HCT116 (cell line): Measurements from ENCODE around the gene GASK1A. TPM values are rescaled to one million over a fixed set of nuclear protein-coding genes. Genes with fewer than 3 reads are reported as not detected.

Experiments used
- ATAC-seq: fragments of 200-7000 bp; cut with Tn5 transposase; 2 replicates; pipeline ENCODE4 v1.9.1; 2020; ENCODE audit warnings: mild to moderate bottlenecking, moderate library complexity
- BruUV-seq: library from RNA; stranded (reverse); fragments of 400-500 nt; replicated peaks from 2 replicates; lab custom pipeline; 2021; lab: Mats Ljungman, UMichigan
- CTCF ChIA-PET: fragments of 300-600 bp; sonication (Branson Sonifier 250); formaldehyde crosslinking; loops from one replicate; lab custom pipeline; 2021; ENCODE audit warnings: antibody characterized with exemption; lab: Charles Lee
- POLR2A ChIA-PET: fragments of 300-600, 350-600 bp; sonication (Branson Sonifier 250); formaldehyde crosslinking; loops from one replicate; lab custom pipeline; 2021; ENCODE audit warnings: antibody characterized with exemption; lab: Charles Lee
- RAD21 ChIA-PET, 2 experiments: fragments of 300-600 bp; sonication (Branson Sonifier 250); formaldehyde crosslinking; loops; one replicate each; lab custom pipeline; 2023; ENCODE audit warnings: low total read pairs in 2 of 2; ENCODE audit not compliant: uncharacterized antibody in 2 of 2, unreplicated experiment in 2 of 2, low non-redundant PET in 1 of 2; lab: Charles Lee
- DNase-seq: peaks from one replicate; pipeline ENCODE4 v3.0.0-alpha.2; 2010; ENCODE audit warnings: low read depth, low spot score
- H2AFZ ChIP-seq: fragments of 200-600 bp; shearing (Covaris generic), sonication (generic); 2 replicates; pipeline ENCODE4 v1.6.1; 2017; ENCODE audit warnings: low read depth, mixed run types, mixed read lengths, antibody characterized with exemption, low read length; ENCODE audit not compliant: poor library complexity, severe bottlenecking
- H3K27ac ChIP-seq: 2 replicates; pipeline ENCODE4 v1.5.1; 2012; ENCODE audit warnings: low read depth, low read length
- H3K27me3 ChIP-seq: fragments of 200-600 bp; sonication (generic); 2 replicates; pipeline ENCODE4 v1.6.1; 2016; ENCODE audit warnings: mixed run types, low read length, mixed read lengths; ENCODE audit not compliant: insufficient read depth
- H3K36me3 ChIP-seq, 2 experiments: fragments of 200-500 bp in 1 of 2; fragments of 200-600 bp in 1 of 2; sonication (Bioruptor generic) in 1 of 2; sonication (generic) in 1 of 2; 2 replicates each; pipeline versions ENCODE4 v1.5.1 to v1.6.1; 2014 to 2016; ENCODE audit warnings: low read length in 2 of 2, inconsistent platforms in 1 of 2, mixed read lengths in 1 of 2, mixed run types in 1 of 2; ENCODE audit not compliant: insufficient read depth in 2 of 2, control insufficient read depth in 1 of 2
- H3K4me1 ChIP-seq, 2 experiments: fragments of 200-600 bp in 1 of 2; sonication (generic) in 1 of 2; 2 replicates each; pipeline versions ENCODE4 v1.5.1 to v1.6.1; 2012 to 2017; ENCODE audit warnings: low read length in 2 of 2, inconsistent platforms in 1 of 2, mild to moderate bottlenecking in 1 of 2, mixed read lengths in 1 of 2, mixed run types in 1 of 2, moderate library complexity in 1 of 2; ENCODE audit not compliant: insufficient read depth in 2 of 2, control insufficient read depth in 1 of 2
- H3K4me2 ChIP-seq: fragments of 200-600 bp; sonication (generic); 2 replicates; pipeline ENCODE4 v1.6.1; 2017; ENCODE audit warnings: mixed run types, low read length, mixed read lengths
- H3K4me3 ChIP-seq, 2 experiments: fragments of 200-600 bp in 1 of 2; sonication (generic) in 1 of 2; replicated peaks in 1 of 2; 2 replicates each; pipeline ENCODE4 v1.5.1; 2011 to 2016; ENCODE audit warnings: low read length in 2 of 2, control low read depth in 1 of 2, low read depth in 1 of 2, mild to moderate bottlenecking in 1 of 2, mixed read lengths in 1 of 2, mixed run types in 1 of 2
- H3K79me2 ChIP-seq: fragments of 200-600 bp; sonication (generic); 2 replicates; pipeline ENCODE4 v1.6.1; 2017; ENCODE audit warnings: mild to moderate bottlenecking, mixed run types, low read length, moderate library complexity, mixed read lengths; ENCODE audit not compliant: insufficient read depth
- H3K9ac ChIP-seq: fragments of 200-600 bp; sonication (generic); 2 replicates; pipeline ENCODE4 v1.6.1; 2016; ENCODE audit warnings: low read length, mixed read lengths
- H3K9me2 ChIP-seq: fragments of 200-600 bp; sonication (generic), shearing (Covaris generic); 2 replicates; pipeline ENCODE4 v1.6.1; 2017; ENCODE audit warnings: mixed run types, mild to moderate bottlenecking, moderate library complexity; ENCODE audit not compliant: insufficient read depth
- H3K9me3 ChIP-seq, 2 experiments: fragments of 200-500 bp in 1 of 2; fragments of 200-600 bp in 1 of 2; sonication (Bioruptor generic) in 1 of 2; sonication (generic) in 1 of 2; 2 replicates each; pipeline ENCODE4 v1.6.1; 2014 to 2017; ENCODE audit warnings: low read length in 2 of 2, mixed read lengths in 2 of 2, inconsistent platforms in 1 of 2, low read depth in 1 of 2, mild to moderate bottlenecking in 1 of 2, mixed run types in 1 of 2, moderate library complexity in 1 of 2; ENCODE audit not compliant: control insufficient read depth in 1 of 2, insufficient read depth in 1 of 2
- H4K20me1 ChIP-seq: fragments of 200-600 bp; sonication (generic), shearing (Covaris generic); 2 replicates; pipeline ENCODE4 v1.6.1; 2017; ENCODE audit warnings: mixed run types, mild to moderate bottlenecking, moderate library complexity; ENCODE audit not compliant: insufficient read depth
- CEBPB ChIP-seq: IDR thresholded peaks from 2 replicates; pipeline ENCODE4 v1.6.1; 2012; ENCODE audit warnings: low read depth
- EGR1 ChIP-seq: IDR thresholded peaks from 2 replicates; pipeline ENCODE4 v1.6.1; 2012; ENCODE audit warnings: low read depth
- ELF1 ChIP-seq: IDR thresholded peaks from 2 replicates; pipeline ENCODE4 v1.6.1; 2012; ENCODE audit warnings: low read depth, borderline replicate concordance
- EZH2 ChIP-seq: fragments of 200-600 bp; sonication (generic); IDR thresholded peaks from 2 replicates; pipeline ENCODE4 v1.6.1; 2017; ENCODE audit warnings: antibody characterized with exemption, mixed run types
- EZH2phosphoT487 ChIP-seq: fragments of 200-600 bp; IDR thresholded peaks from 2 replicates; pipeline ENCODE4 v1.6.1; 2018; ENCODE audit warnings: antibody characterized with exemption, borderline replicate concordance
- FOSL1 ChIP-seq: IDR thresholded peaks from 2 replicates; pipeline ENCODE4 v1.6.1; 2012; ENCODE audit warnings: low read depth
- JUND ChIP-seq: IDR thresholded peaks from 2 replicates; pipeline ENCODE4 v1.6.1; 2012
- POLR2A ChIP-seq: IDR thresholded peaks from 2 replicates; pipeline ENCODE4 v1.7.0; 2011; ENCODE audit warnings: borderline replicate concordance; ENCODE audit not compliant: insufficient read depth, insufficient read length; ENCODE audit errors: extremely low read depth
- SIN3A ChIP-seq: IDR thresholded peaks from 2 replicates; pipeline ENCODE4 v1.6.1; 2012; ENCODE audit warnings: low read depth
- SP1 ChIP-seq: IDR thresholded peaks from 2 replicates; pipeline ENCODE4 v1.6.1; 2012; ENCODE audit warnings: low read depth
- intact Hi-C: fragments of 100-400 bp; cut with micrococcal nuclease; formaldehyde crosslinking; loops from 2 replicates; pipeline ENCODE4 v1.10.0; 2022
- total RNA-seq: library from RNA; stranded (reverse); gene quantifications from one replicate; pipeline ENCODE4 v1.2.1, GENCODE V29; 2021; ENCODE audit not compliant: unreplicated experiment
- TF ChIP-seq, protein P1 (sequence below), 3 experiments: fragments of 200-600 bp in 1 of 3; sonication (generic) in 1 of 3; IDR thresholded peaks in 2 of 3; conservative IDR thresholded peaks in 1 of 3; 2 replicates each; pipeline ENCODE4 v1.5.1; 2012 to 2017; ENCODE audit warnings: low read depth in 2 of 3, low read length in 2 of 3, antibody characterized with exemption in 1 of 3, borderline replicate concordance in 1 of 3, control low read depth in 1 of 3, mild to moderate bottlenecking in 1 of 3, mixed read lengths in 1 of 3, mixed run types in 1 of 3, moderate library complexity in 1 of 3; ENCODE audit not compliant: insufficient read depth in 1 of 3
- TF ChIP-seq, protein P2 (sequence below): IDR thresholded peaks from 2 replicates; pipeline ENCODE4 v1.6.1; 2012
- TF ChIP-seq, protein P3 (sequence below): IDR thresholded peaks from 2 replicates; pipeline ENCODE4 v1.6.1; 2012

The GASK1A gene
- total RNA-seq, 1 experiment from 2014 or later: 1.0 TPM

DNA sequence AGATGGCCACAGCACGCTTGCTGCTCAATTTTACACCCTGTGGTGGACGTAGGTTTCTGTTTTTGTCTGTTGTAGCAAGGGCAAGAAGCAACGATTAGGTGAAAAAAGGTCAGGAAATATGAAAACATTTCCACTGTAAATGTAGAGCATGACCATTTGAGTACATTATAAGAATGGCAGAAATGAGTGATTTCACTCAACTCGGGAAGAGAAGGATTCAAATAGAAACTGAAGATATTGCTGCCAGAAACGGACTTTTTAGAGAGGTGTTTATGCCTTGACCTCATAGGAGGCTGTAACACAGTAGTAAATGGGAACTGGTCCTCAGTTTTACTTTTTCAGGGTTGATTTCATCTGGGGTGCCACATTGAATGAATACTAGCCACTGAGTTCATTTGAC, 33.1 kb upstream of the GASK1A start:
- Histone ChIP-seq H3K9me2 (no peaks in the 10 kb centered on the region), H3K9me3 (no peaks in the 10 kb centered on the region), H3K4me2 (no peak overlapping the region), H3K36me3 (no peaks in the 10 kb centered on the region), H3K27ac (no peak overlapping the region), H3K27me3 (no peaks in the 10 kb centered on the region), H3K9ac (no peak overlapping the region), H3K4me3 (no peak overlapping the region), H3K4me1 (no peaks in the 10 kb centered on the region), H4K20me1 (no peaks in the 10 kb centered on the region), H2AFZ (no peak overlapping the region), H3K79me2 (no peaks in the 10 kb centered on the region)
- intact Hi-C loops: no loop called here
- DNase-seq (no peak), ATAC-seq (no peak)
- no peak for TF ChIP-seq EZH2phosphoT487
- TF ChIP-seq FOSL1: no peak
- TF ChIP-seq CEBPB: no peak
- TF ChIP-seq ELF1: no peak
- TF ChIP-seq POLR2A: no peak
- TF ChIP-seq, protein P1, sequence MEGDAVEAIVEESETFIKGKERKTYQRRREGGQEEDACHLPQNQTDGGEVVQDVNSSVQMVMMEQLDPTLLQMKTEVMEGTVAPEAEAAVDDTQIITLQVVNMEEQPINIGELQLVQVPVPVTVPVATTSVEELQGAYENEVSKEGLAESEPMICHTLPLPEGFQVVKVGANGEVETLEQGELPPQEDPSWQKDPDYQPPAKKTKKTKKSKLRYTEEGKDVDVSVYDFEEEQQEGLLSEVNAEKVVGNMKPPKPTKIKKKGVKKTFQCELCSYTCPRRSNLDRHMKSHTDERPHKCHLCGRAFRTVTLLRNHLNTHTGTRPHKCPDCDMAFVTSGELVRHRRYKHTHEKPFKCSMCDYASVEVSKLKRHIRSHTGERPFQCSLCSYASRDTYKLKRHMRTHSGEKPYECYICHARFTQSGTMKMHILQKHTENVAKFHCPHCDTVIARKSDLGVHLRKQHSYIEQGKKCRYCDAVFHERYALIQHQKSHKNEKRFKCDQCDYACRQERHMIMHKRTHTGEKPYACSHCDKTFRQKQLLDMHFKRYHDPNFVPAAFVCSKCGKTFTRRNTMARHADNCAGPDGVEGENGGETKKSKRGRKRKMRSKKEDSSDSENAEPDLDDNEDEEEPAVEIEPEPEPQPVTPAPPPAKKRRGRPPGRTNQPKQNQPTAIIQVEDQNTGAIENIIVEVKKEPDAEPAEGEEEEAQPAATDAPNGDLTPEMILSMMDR (IDR thresholded peaks at IDR 0.05 in 2 of 3, conservative IDR thresholded peaks at IDR 0.05 in 1 of 3; ENCODE audit: borderline replicate concordance in 1 of 3, insufficient read depth in 1 of 3, low read depth in 2 of 3, low read length in 2 of 3): no peak
- TF ChIP-seq, protein P2, sequence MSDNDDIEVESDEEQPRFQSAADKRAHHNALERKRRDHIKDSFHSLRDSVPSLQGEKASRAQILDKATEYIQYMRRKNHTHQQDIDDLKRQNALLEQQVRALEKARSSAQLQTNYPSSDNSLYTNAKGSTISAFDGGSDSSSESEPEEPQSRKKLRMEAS: no peak
- TF ChIP-seq SP1: no peak
- no peak for TF ChIP-seq JUND
- TF ChIP-seq, protein P3, sequence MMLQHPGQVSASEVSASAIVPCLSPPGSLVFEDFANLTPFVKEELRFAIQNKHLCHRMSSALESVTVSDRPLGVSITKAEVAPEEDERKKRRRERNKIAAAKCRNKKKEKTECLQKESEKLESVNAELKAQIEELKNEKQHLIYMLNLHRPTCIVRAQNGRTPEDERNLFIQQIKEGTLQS: no peak
- TF ChIP-seq SIN3A: no peak
- TF ChIP-seq EGR1: no peak
- no peak for TF ChIP-seq EZH2
- no TSS peak for BruUV-seq
- RAD21 ChIA-PET: no interaction called here
- POLR2A ChIA-PET: no interaction called here
- CTCF ChIA-PET: no interaction called here
